Retinal pigment epithelial cell (primary cell): ENCODE data around the gene C16orf95.
"Not testable (repeated sequence)": the region's sequence is repeated elsewhere in the genome, so short reads cannot be mapped to it uniquely, and the experiment has no call there.

ENCODE experiments used
- DNase-seq: peaks from one replicate; pipeline ENCODE4 v3.0.0-alpha.2; 2010; ENCODE audit warnings: low read depth
- H3K4me3 ChIP-seq: 2 replicates; pipeline ENCODE4 v1.5.1; 2011; ENCODE audit warnings: mild to moderate bottlenecking, low read length, control low read depth, moderate library complexity
- CTCF ChIP-seq: conservative IDR thresholded peaks from 2 replicates; pipeline ENCODE4 v1.5.1; 2011; ENCODE audit warnings: low read depth, low read length, control low read depth, inconsistent platforms

The C16orf95 gene, protein sequence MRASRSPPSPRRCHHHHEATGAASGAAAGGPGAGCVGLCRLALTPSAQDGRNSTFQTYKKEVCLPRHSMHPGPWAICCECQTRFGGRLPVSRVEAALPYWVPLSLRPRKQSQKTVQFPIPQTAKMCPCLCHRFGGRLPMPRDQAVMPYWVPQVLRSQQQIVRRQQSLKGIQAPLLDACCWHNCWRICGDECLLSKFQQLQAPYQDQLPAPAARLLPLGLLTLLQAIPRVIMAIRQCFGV

DNA sequence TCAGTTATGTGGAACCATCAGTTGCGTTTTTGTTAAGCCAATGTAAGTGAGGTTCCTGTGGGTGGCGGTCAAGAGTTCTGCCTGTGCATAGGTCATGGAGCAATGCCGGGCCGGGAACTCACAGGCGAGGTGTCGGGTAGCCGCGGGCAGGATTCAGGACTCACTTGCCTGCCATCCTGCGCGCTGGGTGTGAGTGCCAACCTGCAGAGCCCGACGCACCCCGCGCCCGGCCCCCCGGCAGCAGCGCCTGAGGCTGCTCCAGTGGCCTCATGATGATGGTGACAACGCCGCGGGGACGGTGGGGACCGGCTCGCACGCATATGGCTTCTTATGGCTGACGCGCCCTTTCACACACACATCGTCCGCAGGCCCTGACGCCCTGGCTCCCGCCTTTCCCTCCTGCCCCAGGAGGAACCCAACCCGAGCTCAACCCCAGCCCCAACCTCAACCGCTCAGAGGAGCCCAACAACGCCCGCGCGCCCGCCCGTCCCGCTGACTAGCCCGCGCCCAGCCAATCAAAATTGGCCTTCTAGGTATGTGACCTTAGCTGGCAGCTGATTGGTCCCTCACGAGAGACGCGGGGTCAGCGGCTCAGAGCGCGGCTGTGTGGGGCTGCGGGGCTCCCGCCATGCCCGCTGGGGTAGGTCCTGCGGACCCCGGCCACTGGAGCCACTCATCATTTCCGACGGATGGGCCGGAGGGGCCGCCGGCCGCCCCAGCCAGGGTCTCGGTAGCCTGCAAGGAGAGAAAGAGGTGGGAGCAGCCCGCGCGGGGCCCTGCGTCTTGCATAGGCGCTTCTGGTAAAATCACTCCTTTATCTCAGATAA lies at the start of gene C16orf95:
Gene C16orf95, minus strand, starts transcription at position 470 of the 827 bp plus-strand sequence. Its CDS starts 150 bp downstream, at position 320.
- peak within 1 kb of the TSS; percentile 98 for H3K4me3 ChIP-seq
- peak; percentile 77 for DNase-seq
- peak; percentile 59 for TF ChIP-seq CTCF

DNA sequence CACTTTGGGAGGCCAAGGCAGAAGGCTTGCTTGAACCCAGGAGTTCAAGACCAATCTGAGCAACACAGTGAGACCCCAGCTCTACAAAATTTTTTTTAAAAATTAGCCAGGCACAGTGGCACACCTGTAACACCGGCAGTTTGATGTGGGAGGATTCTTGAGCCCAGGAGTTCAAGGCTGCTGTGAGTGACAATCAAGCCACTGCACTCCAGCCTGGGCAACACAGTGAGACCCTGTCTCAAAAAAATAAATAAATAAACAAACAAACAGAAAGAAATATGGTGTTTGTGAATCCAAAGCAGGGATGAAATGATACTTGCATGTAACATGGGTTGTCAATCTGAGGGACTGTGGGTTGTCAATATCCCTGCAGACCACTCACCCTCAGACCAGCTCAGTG lies 49.7 kb upstream of the C16orf95 start:
- TF ChIP-seq CTCF = no peak
- no peak for DNase-seq
- H3K4me3 ChIP-seq = no peak overlapping the region

DNA sequence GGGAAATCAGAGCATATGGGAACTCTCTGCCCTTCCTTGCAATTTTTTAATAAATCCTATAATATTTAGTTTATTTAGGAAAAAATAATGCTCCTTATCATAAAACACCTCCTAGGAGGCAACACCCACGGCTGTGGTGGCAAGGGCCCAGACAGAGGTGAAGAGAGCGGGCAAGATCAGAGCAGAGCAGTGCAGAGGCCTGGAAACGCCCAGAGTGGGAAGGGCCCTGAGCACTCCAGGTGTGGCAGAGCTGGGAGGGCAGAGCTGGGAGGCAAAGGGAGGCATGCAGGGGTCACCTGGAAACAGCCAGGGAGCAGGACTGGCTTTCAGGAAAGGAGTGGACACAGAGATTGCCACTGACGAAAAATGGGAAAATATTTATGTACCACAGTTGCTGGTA lies 49.1 kb upstream of the C16orf95 start:
- TF ChIP-seq CTCF = no peak
- no peak for DNase-seq
- H3K4me3 ChIP-seq = no peak overlapping the region

GRCh38 chr16:87365021-87365713 lies 48.0 kb upstream of the C16orf95 start:
- no peak for TF ChIP-seq CTCF
- H3K4me3 ChIP-seq = no peak overlapping the region
- DNase-seq = no peak

DNA sequence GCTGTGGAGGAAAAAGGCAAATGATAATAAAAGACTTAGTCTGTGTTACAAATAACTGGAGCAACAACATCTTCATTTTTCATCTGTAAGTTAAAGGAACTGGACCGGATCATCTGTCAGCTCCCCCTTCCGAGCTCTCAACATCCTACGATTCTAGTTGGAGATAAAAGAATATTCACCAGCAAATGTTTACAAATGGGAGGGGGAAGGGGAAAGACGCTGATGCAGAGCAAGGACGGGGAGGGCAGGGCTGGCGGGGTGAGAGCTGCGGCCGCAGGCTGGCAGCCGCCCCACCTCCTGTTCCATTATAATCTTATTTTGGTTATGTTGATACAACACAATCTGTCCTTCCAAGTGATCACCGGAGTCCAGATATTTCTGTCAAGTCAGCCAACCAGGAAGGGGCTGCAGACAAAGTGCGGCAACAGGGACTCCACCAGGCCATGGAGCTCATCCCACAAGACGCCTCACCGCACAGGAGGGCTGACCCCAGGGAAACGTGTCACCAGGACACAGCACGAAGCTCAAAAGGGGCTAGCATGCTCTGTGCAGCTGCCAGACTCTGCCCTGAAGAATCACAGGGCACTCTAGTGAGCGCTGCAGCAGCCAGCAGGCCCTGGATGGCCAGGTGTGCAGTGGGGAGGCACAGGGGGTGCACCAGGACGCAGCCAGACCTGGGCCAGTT lies 46.7 kb upstream of the C16orf95 start:
- DNase-seq = no peak

GRCh38 chr16:87362828-87363559 lies 45.8 kb upstream of the C16orf95 start:
- H3K4me3 ChIP-seq, DNase-seq: not testable (repeated sequence)

More for the DNA sequence above, 46.7 kb upstream of the C16orf95 start:
- TF ChIP-seq CTCF = no peak
- H3K4me3 ChIP-seq = no peak overlapping the region
